ENCODE results near the gene KIAA1328.

DNA sequence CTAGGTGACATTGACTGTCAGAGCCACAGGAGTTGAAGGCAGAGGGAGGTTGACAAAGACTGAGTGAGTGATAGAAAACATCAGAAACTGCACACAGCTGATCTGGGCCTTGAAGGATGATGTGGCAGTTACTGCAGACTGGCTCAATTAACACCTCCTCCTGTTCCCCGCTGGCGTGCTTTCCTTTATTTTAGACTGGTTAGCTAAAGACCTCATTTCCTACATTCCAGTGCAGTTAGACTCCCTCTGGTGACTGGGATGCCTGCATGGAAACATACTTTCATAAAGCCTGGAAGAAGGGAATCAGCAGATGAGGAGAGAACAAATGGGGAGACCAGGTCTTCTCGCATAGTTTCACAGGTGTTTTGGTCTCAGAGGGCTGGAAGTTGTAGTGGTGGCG, 7.2 kb upstream of the KIAA1328 start:
- TF ChIP-seq, protein P1, sequence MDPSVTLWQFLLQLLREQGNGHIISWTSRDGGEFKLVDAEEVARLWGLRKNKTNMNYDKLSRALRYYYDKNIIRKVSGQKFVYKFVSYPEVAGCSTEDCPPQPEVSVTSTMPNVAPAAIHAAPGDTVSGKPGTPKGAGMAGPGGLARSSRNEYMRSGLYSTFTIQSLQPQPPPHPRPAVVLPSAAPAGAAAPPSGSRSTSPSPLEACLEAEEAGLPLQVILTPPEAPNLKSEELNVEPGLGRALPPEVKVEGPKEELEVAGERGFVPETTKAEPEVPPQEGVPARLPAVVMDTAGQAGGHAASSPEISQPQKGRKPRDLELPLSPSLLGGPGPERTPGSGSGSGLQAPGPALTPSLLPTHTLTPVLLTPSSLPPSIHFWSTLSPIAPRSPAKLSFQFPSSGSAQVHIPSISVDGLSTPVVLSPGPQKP (CRISPR knock-in tag; IDR thresholded peaks at IDR 0.05), result no peak
- TF ChIP-seq ETV5 (CRISPR knock-in tag; IDR thresholded peaks at IDR 0.05; ENCODE audit: low read depth), result no peak
- TF ChIP-seq CBFB (CRISPR knock-in tag; IDR thresholded peaks at IDR 0.05), result no peak
- no peak for TF ChIP-seq RBFOX2 (IDR thresholded peaks at IDR 0.05; ENCODE audit: low read depth, low read length)

All from K562 (cell line).